HFF-Myc (cell line): ENCODE data around the gene PPP1R2.

Experiments used
- DNase-seq: peaks from one replicate; pipeline ENCODE4 v3.0.0-alpha.2; 2011; ENCODE audit warnings: low read depth; ENCODE audit errors: extremely low read depth
- H3K4me3 ChIP-seq: replicated peaks from 2 replicates; pipeline ENCODE4 v1.5.1; 2011; ENCODE audit warnings: low read depth, mild to moderate bottlenecking, control low read depth, low read length
- TF ChIP-seq, protein P1 (sequence below): IDR thresholded peaks from 2 replicates; pipeline ENCODE4 v1.5.1; 2012; ENCODE audit warnings: mild to moderate bottlenecking, low read depth, low read length, control low read depth; ENCODE audit errors: missing control alignments

Gene PPP1R2

DNA sequence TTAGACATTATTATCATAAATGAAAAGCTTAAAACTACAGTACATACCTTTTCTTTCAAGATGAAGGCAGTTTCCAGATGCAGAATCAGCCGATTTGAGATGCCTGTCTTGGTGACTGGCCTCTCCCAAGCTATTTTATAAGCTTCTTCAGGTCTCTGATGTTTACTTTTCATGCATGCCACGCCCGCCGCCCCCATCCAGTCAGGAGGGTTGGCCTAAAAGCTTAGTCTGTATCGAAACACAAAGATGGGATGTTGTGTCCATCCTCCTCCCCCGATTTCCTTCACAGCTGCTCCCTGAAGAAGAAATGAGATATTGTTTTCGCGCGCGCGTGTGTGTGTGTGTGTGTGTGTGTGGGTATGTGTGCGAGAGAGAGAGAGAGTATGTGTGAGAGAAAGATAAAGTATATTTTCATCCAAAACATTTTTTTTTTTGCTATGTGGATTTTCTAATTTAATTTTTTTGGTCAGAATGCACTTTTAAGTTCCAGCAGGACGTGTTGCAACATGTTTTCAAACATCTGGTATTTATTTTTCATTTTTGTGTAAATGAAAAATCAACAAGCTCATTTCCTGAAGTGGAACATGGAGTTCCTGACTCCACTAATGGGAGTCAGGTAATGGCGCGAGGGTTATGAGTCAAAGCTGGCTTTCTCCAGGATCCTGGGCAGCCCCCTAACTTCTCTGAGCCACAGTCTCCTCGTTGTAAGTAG lies 40.9 kb upstream of the PPP1R2 start, which contains the start of gene APOD:
Gene APOD (minus strand): TSS at position 110 of the 712 bp plus-strand sequence. CDS start 4,479 bp downstream, outside the sequence.
- peak; percentile 60 for DNase-seq
- TF ChIP-seq, protein P1, sequence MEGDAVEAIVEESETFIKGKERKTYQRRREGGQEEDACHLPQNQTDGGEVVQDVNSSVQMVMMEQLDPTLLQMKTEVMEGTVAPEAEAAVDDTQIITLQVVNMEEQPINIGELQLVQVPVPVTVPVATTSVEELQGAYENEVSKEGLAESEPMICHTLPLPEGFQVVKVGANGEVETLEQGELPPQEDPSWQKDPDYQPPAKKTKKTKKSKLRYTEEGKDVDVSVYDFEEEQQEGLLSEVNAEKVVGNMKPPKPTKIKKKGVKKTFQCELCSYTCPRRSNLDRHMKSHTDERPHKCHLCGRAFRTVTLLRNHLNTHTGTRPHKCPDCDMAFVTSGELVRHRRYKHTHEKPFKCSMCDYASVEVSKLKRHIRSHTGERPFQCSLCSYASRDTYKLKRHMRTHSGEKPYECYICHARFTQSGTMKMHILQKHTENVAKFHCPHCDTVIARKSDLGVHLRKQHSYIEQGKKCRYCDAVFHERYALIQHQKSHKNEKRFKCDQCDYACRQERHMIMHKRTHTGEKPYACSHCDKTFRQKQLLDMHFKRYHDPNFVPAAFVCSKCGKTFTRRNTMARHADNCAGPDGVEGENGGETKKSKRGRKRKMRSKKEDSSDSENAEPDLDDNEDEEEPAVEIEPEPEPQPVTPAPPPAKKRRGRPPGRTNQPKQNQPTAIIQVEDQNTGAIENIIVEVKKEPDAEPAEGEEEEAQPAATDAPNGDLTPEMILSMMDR = no peak
- peak within 1 kb of the TSS; percentile 23 for H3K4me3 ChIP-seq

DNA sequence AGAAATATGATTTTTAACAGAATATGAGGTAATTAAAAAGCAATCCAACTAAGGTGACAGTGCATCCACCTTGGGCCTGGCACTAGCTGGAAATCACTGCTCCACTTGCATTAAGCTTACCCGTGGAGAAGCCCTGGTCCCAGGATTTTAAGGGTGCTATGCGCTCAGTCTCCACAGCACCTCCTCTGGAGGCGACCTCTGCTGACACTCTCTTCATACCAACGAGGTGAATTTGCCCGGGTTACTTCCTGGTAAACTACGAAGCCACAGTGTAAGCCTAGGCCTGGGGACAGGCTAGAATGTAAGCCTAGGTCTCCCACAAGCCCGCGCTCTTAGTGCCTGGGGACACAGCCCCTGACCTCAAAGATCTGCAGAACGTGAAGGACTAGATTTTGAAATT lies 39.8 kb upstream of the PPP1R2 start:
- TF ChIP-seq, protein P1 = no peak
- no peak overlapping the region for H3K4me3 ChIP-seq
- no peak for DNase-seq

GRCh38 chr3:195580744-195581443 lies 37.8 kb upstream of the PPP1R2 start:
- DNase-seq = no peak

GRCh38 chr3:195579281-195579680 lies 36.2 kb upstream of the PPP1R2 start:
- TF ChIP-seq, protein P1 = no peak
- DNase-seq = no peak
- no peak overlapping the region for H3K4me3 ChIP-seq

More at GRCh38 chr3:195580744-195581443, 37.8 kb upstream of the PPP1R2 start:
- no peak overlapping the region for H3K4me3 ChIP-seq
- TF ChIP-seq, protein P1 = no peak

GRCh38 chr3:195578565-195578964 lies 35.4 kb upstream of the PPP1R2 start:
- TF ChIP-seq, protein P1 = no peak
- DNase-seq = no peak
- H3K4me3 ChIP-seq = no peak overlapping the region

DNA sequence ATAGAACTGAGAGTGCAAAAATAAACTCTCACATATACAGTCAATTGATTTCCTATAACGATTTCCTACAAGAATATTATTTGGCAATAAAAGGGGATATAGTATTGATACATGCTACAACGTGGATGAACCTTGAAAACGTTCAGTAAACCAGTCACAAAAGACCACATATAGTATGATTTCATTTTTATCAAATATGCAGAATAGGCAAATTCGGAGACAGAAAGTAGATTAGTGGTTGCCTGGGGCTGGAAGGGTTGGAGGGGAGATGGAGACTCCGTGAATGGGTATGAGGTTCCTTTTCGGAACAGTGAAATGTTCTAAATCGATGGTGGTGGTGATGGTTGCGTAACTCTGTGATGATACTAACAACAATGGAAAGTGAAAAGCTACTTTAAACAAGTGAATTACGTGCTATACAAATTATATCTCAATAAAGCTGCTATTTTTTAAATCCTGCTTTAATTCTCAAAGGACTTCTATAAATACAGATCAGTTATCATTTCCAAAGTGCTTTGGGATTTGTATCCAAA lies 34.6 kb upstream of the PPP1R2 start:
- TF ChIP-seq, protein P1 = no peak
- DNase-seq = no peak
- H3K4me3 ChIP-seq = no peak overlapping the region
